BJ (cell line): Measurements from ENCODE around the gene TEX2. TPM values are rescaled to one million over a fixed set of nuclear protein-coding genes. Genes with fewer than 3 reads are reported as not detected.
"Not testable (repeated sequence)": the region's sequence is repeated elsewhere in the genome, so short reads cannot be mapped to it uniquely, and the experiment has no call there.

Experiments
- CTCF ChIA-PET: fragments of 350-600 bp; formaldehyde crosslinking; extraction: SDS; loops from one replicate; lab custom pipeline; 2021; ENCODE audit warnings: antibody characterized with exemption, inconsistent platforms; lab: Yijun Ruan, JAX
- POLR2A ChIA-PET: fragments of 300-600 bp; sonication (Branson Sonifier 250); formaldehyde crosslinking; extraction: SDS; loops from one replicate; lab custom pipeline; 2021; ENCODE audit warnings: antibody characterized with exemption; lab: Charles Lee
- DNase-seq: peaks from one replicate; pipeline ENCODE4 v3.0.0-alpha.2; 2011; ENCODE audit warnings: low read depth
- H3K27me3 ChIP-seq: 2 replicates; pipeline ENCODE4 v1.6.0; 2011; ENCODE audit warnings: low read length; ENCODE audit not compliant: control insufficient read depth, insufficient read depth
- H3K36me3 ChIP-seq: 2 replicates; pipeline ENCODE4 v1.5.1; 2011; ENCODE audit warnings: low read length; ENCODE audit not compliant: control insufficient read depth, insufficient read depth
- H3K4me3 ChIP-seq: 2 replicates; pipeline ENCODE4 v1.5.1; 2011; ENCODE audit warnings: low read depth, mild to moderate bottlenecking, control low read depth, low read length
- polyA plus RNA-seq: library from polyadenylated mRNA; depleted of rRNA; stranded (reverse); fragments of >200 nt; gene quantifications from 2 replicates; pipeline ENCODE4 v1.2.3, GENCODE V29; 2011
- TF ChIP-seq, protein P1 (sequence below): IDR thresholded peaks from 2 replicates; pipeline ENCODE4 v1.5.1; 2011; ENCODE audit warnings: low read depth, mild to moderate bottlenecking, control low read depth, inconsistent platforms, low read length, moderate library complexity; ENCODE audit not compliant: insufficient read depth

The TEX2 gene
- polyA plus RNA-seq, 1 experiment = 35.0 TPM

DNA sequence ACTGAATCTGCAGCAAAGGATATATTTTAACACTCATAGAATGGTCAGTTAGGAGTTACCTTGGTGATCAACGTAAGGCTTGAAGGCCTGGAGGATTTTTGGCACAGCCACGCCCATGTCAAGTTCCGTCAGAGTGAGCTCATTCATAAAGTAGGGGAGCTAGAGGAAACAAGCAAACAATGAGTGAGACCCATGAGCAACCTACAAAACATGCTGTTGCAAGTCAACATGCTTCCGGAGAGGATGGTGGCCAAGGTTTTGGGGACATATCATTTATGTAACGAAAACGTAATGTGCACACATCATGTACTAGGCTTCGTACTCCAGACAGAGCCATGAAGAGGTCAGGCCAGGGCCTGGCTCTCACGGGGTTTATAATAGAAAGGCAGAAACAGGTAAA lies 92.0 kb downstream of the TEX2 start:
- H3K36me3 ChIP-seq = 0 out of 2 replicates have a peak, but pooled peaks cover 1% of the 10 kb centered on the region
- CTCF ChIA-PET = no interaction called here
- POLR2A ChIA-PET = no interaction called here

DNA sequence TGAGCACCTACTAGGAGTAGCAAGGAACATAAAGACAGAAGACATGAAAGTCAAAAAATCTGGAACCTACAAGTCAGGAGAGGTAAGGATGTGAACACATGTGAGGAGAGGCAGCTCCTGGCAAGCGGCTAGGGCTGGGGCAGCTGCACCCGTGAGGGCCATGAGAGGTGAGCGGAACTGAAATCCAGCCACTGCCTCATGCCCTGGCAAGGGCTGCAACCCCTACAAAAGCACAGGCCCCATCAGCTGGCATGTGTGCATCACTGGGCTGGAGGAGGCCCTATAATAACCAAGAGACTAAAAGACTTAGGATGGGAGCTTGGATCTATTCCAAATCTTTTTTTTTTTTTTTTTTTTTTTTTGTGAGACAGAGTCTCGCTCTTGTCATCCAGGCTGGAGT lies 92.8 kb downstream of the TEX2 start:
- Histone ChIP-seq H3K36me3 (0 out of 2 replicates have a peak, but pooled peaks cover 1% of the 10 kb centered on the region), H3K4me3 (no peak overlapping the region), H3K27me3 (no peaks in the 10 kb centered on the region)
- DNase-seq = no peak
- ChIA-PET POLR2A (no interaction called here), CTCF (interaction anchor here (1.9 kb wide), 1 partner anchor 16 kb away, joined by 5 read pairs; no protein-coding TSS in a partner anchor)
- TF ChIP-seq, protein P1, sequence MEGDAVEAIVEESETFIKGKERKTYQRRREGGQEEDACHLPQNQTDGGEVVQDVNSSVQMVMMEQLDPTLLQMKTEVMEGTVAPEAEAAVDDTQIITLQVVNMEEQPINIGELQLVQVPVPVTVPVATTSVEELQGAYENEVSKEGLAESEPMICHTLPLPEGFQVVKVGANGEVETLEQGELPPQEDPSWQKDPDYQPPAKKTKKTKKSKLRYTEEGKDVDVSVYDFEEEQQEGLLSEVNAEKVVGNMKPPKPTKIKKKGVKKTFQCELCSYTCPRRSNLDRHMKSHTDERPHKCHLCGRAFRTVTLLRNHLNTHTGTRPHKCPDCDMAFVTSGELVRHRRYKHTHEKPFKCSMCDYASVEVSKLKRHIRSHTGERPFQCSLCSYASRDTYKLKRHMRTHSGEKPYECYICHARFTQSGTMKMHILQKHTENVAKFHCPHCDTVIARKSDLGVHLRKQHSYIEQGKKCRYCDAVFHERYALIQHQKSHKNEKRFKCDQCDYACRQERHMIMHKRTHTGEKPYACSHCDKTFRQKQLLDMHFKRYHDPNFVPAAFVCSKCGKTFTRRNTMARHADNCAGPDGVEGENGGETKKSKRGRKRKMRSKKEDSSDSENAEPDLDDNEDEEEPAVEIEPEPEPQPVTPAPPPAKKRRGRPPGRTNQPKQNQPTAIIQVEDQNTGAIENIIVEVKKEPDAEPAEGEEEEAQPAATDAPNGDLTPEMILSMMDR = no peak

More for the DNA sequence above, 92.0 kb downstream of the TEX2 start:
- no peaks in the 10 kb centered on the region for H3K27me3 ChIP-seq
- no peak overlapping the region for H3K4me3 ChIP-seq
- no peak for DNase-seq
- TF ChIP-seq, protein P1 = no peak

DNA sequence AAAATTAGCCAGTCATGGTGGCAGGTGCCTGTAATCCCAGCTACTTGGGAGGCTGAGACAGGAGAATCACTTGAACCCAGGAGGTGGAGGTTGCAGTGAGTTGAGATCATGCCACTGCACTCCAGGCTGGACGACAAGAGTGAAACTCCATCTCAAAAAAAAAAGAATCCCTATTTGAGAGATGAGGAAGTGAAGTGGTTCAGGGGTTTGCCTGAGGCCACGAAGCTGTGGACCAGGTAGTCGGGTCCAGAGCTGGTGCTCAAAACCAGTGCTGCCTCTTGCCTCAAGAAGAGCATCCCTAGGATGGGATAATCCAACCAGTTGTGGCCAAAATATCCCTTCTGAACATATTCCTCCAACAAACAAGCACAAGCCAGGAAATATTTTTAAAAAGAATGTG lies 95.4 kb downstream of the TEX2 start:
- DNase-seq, H3K27me3 ChIP-seq, H3K36me3 ChIP-seq, H3K4me3 ChIP-seq, CTCF ChIA-PET: not testable (repeated sequence)
- POLR2A ChIA-PET = interaction anchor here (0.5 kb wide), 1 partner anchor 135 kb away, joined by 3 read pairs; no protein-coding TSS in a partner anchor

DNA sequence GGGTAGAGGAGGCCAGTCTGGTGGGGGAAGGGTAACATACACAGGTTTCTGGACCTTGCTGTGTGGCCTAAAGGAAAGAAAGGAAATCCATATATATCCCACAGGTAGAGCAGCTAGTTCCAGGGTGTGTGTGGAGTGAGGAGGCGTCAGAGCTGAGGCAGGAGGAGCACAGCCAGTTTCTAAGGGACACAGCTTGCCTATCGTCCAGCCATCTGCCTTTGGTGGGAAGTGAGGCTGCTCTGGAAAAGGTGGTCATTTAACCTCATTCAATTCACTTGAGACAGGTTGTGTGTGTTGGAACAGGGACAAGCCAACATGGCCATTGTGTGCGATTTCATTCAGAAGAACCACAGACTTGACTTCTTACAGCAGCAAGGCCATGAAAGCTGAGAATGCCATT lies 96.2 kb downstream of the TEX2 start:
- Histone ChIP-seq H3K36me3 (peaks cover 1% of the 10 kb centered on the region; the same call in 1 of the 2 replicates), H3K4me3 (no peak overlapping the region), H3K27me3 (no peaks in the 10 kb centered on the region)
- DNase-seq = no peak
- TF ChIP-seq, protein P1 = no peak
- ChIA-PET CTCF (interaction anchor here (0.7 to 1.8 kb wide), 3 partner anchors 10 to 115 kb away, joined by 3 to 6 read pairs (median 6); no protein-coding TSS in a partner anchor), POLR2A (no interaction called here)

DNA sequence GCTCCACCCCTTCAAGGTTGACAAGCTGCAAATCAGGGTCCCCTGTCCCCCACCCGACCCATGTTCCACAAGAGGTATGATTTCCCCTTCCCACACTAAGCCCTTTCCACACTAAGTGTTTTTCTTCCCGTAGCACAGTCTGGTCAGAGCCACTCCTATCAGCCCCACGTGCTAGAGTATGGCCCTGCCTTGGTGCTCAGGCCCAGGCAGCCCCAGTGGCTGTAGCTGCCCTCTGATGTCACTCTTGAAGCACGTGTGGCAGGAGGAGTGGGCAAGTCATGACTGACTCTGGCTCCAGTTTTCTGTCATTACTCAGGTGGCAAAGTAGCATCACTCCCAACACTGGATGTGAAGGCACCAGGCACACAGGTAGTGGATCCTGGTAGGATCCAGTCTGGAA lies 97.7 kb downstream of the TEX2 start:
- POLR2A ChIA-PET = no interaction called here
- CTCF ChIA-PET = interaction anchor here (1.1 to 1.8 kb wide), 2 partner anchors 11 to 116 kb away, joined by 3 to 6 read pairs; no protein-coding TSS in a partner anchor

More for the DNA sequence above, 97.7 kb downstream of the TEX2 start:
- H3K36me3 ChIP-seq = peaks cover 1% of the 10 kb centered on the region; the same call in 1 of the 2 replicates
- TF ChIP-seq, protein P1 = no peak
- no peak overlapping the region for H3K4me3 ChIP-seq
- H3K27me3 ChIP-seq = no peaks in the 10 kb centered on the region
- no peak for DNase-seq
